ENCODE measurements around the gene WDR1.

The WDR1 gene

DNA sequence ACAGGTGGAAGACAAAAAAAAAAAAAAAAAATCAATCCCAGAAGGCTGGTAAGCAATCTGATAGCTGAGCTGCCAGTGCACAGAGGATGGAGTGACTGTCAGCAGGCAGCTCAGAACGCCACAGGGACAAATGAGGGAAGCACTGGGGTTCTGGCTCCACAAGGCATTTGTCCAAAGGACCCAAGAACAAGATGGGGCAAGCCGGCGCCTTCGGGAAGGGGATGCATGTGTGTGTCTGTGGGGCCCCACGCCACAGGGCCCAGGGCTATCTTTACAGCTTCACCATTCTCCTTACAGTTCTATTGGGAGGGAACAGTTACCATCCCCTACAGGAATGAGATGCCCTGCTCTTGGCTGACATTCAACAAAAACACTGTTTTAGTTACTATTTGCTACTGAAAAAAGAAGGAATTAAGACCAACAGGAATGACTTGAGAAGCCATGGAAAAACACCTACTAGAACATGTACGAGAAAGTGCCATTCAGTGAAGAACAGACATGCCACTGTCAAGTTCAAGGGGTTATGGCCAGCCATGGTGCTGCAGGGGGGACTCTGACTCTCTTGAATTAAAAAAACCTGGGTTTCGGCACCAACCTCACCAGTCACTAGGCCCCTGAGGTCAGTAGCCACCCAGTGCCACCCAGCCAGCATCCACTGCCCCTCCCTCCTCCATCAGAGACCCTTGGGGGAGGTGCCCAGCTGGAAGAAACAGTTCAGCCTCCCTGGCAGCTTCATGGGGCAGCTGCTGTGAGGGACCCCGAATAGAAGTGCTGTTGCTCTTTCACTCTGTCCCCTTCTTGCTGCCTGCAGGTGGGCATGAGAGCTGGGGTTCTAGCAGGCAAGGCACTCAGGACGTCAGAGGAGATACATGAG lies 18.5 kb downstream of the WDR1 start:
- DNase-seq (ENCODE audit: low read depth) = no peak

DNA sequence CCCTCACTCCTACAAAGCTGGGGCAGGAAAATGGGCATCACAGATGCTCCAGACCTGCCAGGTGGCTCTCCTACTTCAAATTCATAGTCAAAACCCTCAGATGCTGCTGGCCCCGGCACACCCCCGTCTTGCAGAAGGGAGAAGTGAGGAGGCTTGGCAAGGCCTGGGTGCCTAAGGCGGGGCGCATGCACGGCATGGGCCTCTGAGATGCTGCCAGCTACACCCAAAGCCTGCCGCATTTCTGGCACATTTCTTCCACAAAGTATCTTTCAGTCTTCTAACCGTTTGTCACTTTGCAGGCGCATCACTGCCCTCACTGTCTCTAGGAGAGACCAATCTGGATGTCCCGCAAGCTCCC lies 19.6 kb downstream of the WDR1 start:
- DNase-seq (ENCODE audit: low read depth) = no peak

DNA sequence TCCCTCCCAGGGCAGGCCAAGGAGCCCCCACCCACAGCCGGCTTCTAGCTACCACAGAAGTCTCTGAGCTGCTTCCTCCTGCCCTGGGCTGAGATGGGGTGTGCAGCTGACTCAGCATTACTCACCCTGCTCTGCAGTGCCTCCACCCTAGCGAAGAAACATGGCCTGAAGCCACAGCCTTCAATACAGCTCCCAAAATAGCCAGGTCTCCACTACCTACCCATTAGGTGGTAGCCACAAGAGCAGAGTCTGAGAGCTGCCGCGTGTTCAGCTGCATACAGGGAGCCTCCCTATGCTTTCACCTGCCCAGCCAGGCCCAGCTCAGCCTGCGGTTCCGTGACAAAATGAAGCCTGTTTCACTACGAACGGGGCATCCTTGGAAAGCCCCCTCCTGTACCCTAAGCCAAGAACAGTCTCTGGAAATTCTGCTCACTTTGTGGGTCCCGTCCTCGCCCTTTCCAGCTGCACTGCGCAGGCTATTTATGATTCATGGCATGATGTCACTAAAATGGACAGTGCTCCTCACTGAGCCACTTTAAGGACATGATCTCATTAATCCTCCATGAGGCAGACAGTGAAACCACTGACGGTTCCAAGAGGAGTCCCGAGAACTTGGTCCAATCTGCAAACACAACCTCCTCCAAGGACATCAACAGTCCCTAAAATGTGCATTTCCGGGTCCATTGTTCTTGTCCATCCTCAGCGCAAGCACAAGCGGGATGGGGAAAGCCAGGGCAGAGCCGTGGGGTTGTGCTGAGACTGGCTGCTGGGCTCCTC lies 20.2 kb downstream of the WDR1 start:
- DNase-seq (ENCODE audit: low read depth) = peak; percentile 82

DNA sequence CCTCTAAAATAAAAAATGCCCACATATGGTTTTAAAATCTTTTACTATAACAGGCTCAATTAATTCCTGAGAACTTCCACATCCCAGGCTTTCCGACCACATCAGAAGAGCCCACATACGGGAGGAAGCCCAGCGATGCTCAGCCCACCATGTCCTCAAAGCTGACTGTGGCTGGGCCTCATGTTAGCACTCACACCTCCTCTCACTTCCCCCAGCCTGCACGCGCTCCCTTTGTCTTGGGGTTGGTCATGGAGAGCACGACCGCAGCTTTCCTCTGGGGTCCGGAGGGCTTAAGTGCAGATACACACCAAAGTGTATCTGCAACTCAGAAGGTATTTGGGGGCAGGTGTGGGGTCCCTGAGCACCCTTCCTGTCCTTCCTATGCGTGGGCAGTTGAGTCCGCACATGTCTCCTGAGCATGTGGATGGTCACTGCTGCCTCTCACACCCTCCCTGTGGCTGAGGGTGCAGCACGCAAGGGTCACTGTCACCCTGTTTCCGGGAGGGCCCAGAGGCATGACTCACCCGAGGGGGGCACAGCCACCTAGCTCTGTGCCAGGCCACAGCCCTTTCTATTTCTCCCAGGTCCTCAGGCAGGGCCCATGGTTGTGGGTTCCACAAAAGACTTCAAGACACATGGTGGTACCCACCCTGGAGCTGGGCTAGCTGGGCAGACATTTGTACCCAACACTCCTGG lies 21.2 kb downstream of the WDR1 start:
- no peak for DNase-seq (ENCODE audit: low read depth)

DNA sequence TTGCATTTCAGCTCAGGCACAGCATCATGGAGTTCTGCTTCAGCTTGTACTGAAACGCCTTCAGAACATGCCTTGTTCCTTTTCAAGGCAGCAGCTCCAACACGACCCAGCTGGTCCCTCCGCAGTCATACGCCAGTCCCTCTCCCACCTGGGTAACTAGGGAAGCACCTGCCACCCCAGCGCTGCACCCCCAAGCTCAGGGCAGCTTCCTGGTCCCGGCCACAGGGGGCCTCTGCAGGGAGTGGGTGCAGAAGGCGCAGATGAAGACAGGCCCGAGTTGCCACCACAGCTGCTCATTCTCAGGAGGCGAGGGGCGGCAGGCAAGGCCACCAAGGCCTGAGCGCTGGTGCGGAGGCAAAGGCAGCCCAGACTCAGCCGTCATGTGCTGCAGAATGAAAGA lies 21.8 kb downstream of the WDR1 start:
- DNase-seq (ENCODE audit: low read depth) = no peak

DNA sequence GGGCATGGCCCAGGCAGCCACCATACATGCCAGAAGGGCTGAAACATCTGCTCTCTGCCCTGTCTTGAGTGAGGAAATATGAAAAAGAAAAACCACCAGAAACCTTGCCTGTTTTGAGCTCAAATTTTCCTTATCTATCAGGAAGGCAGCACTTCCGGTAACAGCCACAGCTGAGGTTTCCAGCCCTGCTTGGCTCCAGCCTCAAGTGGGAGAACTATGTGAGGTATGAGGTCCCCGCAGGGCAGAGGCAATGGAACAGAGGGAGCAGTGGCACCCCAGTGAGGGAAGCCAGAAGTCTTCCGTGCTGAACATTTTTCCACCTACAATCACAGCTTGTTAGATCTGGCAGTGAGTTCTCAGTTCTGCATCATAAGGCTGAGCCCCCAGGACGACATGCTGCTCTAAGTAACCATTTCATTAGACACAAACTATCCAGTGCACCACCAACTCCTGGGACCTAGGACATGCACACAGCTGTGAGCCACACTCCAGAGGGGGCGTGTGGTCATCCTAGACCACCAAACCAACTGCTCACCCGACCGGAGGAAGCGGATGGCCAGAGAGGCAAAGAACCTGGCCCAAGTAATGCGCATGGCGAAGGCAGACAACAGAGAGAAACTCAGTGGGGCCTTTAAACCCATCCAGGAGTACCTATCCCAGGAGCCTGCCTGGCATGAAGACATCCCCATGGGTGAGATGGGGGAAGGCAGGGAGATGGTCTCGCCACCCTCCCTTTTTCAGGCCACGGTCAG lies 22.6 kb downstream of the WDR1 start:
- DNase-seq (ENCODE audit: low read depth) = peak; percentile 92

DNA sequence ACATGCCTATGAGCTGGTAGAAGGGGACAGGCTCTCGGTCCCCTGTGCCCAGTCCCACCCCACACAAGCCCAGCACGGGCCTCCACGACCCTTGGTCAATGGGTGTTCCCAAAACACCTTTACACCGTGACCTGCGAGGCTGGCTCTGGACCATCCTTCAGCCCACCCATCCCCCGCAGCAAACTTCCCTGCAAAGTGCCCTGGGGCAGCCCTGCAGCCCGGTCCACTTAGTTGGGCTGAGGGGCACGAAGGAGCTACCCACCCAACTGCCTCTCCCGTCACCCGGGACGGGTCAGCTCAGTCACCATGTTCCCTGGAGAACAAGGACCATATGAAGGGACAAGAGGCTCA lies 23.4 kb downstream of the WDR1 start:
- DNase-seq (ENCODE audit: low read depth) = no peak

DNA sequence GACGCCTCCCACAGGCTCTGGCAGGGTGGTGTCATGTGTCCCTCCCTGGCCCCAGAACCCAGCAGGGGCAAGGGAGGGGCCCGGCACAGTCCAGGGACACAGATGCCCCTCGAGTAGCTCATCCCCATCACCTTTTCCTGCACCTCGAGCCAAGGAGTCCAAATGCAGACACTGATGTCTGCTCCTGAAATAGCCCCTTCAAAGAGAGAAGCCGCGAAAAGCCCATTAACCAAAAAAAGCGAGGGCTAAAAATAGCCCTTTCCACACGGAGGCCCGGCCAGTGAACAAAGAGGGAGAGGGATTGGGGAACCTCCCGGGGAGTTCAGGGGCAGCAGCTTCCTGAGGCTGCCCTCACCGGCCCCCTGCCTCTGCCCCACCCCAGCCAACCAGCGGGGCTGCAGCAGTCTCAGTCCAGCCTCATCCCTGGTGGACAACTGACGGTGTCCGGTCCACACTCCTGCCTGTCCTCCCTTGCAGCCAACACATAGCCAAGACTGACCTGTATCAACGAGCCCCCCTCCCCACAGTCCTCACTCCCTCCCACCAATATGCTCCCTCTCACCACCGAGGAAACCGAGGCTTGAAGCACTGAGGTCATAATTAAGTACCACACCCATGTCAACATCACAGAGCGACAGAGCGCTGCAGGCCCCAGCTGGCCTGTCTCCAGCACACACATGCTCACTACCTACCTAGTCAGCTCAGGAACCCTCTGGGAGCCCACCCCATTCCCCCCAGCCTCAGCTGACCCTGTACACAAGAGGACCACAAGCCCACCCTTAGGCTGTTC lies 23.9 kb downstream of the WDR1 start:
- DNase-seq (ENCODE audit: low read depth) = no peak

DNA sequence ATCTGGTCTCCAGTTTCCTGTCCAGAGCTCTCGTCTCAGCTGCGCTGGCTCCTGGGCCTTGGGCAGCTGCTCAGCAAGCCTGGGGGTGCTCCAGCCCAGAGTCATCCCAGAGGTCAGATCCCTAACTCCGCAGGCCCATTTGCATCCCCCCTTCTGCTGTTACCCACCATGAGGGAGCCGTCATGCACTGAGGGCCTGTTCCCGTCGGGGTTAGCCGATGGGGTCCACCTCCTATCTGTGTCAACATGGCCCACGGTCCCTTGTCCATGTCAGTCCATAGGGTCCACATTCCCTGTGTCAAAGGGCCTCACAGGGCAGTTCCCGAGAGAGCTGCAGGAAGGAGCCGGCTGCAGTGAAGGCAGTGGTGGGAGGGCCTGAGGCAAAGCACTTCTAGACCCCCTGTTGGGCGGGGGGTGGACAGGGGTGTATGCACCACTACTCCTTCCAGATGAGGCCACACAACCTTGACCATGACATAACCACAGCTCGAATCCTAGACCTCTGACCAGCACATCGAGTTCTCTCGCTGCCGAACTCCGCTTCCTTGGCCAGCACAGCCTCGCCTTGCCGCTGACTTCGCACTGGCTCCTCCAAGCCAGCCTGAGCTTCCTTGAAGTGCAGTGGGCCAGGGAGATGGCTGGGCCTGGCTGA lies 24.9 kb downstream of the WDR1 start:
- DNase-seq (ENCODE audit: low read depth) = no peak

DNA sequence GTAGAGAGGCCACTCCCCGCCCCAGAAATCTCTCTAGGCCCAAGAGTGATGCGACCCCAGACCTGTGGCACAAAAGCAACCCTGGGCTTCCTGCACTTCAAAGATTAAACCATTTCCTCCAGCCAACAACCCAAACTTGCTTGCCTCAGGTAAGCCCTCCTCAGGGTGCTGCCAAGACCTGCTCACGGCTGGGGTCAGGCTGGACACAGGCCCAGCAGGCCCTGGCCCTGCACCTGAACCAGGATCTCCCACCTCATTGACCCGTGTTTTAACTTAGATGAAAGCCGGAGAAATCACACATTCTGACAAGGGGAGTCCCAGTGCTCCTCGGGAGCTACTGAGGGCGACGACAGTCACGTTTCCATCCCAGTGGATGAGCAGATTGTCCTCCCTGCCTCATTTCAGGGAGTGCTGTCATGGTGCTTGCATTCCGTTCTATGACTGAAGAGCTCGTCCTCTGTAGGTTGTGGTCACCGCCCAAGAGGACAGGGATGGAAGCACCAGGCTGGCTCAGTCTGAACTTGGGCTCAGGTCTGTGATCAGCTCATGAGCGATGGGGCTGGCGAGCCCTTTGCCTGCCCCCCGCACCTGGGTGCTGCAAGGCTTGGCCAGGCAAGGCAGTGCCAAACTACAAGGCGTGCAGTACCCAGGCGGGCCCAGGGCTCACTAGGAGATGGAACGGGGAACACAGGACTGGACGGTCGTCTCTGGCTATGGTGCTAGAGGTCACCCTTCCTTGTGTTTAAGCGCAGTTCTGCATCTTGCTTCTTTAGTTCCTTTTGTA lies 25.9 kb downstream of the WDR1 start:
- DNase-seq (ENCODE audit: low read depth) = no peak

DNA sequence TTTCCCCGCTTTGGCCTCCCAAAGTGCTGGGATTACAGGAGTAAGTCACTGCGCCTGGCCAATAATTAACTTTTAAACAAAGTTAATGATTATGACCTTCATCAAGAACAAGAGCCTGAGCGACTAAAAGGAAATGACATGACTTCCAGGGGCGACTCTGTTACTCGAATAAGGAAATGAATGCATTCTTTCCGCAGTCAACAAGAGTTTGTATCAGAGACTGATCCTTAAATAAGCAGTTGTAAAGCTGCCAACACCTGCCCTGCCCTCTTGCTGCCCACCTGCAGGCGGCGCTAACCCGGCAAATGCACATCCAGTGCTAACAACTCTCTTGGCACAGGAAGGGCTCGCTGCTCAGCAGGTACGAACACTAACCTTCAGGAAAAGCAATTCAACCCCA lies 27.3 kb downstream of the WDR1 start:
- no peak for DNase-seq (ENCODE audit: low read depth)

DNA sequence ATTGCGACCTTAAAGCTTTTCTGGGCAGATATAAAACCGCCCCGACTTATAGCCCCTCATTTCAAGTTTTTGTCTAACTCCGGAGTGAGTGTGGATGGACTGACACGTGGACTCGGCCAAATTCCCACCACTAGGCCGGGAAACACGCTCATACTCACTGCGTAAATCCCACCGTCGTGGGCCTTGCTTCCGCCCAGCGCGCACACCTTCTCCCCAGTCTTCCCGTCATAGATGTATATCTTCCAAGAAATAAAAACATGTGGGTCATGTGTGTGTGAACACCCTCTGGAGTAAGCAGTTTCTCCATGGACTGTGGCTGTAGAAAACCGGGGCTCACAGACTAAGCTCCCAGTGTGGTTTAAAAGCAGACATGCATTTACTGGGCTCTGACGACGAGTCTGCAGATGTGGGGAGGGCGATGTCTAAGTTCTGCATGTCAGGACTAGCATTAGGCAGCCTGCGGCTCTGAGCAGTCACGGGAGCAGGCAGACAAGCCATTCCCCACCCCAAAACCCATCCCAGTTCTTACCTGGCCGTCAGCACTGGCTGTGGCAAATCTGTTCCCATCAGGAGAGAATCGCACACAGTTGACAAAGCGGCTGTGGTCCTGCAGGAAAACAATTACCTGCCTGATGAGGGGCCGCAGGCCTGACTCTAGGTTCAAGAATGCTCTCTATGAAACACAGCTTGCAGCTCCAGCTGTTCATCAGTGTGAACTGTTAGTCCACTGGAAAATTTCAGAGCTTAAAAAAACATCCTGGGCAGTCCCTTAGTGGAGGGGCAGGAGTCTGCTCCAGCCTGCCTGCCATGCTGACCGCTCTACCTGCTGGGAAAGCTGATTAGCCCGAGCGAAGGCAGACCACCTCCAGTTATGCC lies 28.2 kb downstream of the WDR1 start:
- DNase-seq (ENCODE audit: low read depth) = no peak

DNA sequence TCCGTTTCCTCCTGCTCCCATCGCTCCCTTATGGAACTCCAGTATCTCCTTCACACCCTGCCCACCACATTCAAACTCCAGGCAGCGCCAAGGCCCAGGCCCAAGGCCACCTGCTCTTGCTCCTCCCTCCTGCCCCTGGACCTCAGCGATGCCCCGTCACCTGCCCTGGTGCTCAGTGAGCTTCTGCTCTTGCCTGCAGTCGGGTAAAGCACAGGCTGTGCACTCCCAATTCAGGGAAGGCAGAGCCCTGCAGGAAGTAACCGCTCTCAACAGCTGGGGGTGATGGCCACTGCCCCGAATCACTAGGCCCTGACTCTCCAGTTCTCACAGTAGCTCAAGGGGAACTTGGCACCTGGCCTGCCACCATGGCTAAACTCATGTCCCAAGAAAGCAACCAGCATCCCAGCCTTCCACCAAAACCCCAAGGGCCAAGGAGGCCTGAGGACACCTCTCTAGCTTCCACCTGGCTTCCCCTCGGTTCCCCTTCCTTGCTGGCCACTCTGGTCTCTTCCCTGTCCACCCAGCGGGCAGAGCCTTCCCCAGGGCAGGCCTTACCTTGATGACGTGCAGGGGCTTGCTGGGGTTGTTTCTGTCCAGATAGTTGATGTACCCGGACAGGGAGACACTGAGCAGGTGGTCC lies 29.3 kb downstream of the WDR1 start:
- DNase-seq (ENCODE audit: low read depth) = no peak

DNA sequence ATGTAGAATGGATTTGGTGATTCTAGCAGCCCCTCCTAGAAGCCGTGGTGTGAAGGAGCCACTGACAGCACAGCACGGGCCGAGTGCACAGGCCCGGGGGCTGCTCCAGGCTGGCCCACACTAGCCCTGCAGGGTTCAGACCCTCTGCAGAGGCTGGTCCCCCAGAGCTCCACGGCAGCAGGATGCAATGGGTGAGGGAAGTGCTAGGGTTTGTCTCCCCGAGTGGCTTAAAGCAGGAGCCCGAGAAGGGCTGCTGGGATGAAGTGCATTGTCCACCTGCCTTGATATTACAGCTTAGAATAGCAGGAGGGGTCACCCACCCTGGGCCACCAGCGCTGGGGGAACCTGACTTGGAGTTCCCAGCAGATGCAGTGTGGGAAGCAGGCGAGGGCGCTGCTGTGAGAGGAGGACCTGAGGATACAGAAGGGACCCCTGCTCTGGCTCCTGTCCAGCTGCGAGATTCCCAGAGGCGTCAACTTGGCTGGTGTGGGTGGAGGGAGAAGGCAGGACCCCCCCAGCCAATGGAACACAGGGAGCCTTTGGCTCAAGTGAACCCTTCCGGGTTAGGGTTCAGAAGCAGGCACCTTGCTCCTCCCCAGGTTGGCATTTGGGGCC lies 30.0 kb downstream of the WDR1 start:
- DNase-seq (ENCODE audit: low read depth) = no peak

DNA sequence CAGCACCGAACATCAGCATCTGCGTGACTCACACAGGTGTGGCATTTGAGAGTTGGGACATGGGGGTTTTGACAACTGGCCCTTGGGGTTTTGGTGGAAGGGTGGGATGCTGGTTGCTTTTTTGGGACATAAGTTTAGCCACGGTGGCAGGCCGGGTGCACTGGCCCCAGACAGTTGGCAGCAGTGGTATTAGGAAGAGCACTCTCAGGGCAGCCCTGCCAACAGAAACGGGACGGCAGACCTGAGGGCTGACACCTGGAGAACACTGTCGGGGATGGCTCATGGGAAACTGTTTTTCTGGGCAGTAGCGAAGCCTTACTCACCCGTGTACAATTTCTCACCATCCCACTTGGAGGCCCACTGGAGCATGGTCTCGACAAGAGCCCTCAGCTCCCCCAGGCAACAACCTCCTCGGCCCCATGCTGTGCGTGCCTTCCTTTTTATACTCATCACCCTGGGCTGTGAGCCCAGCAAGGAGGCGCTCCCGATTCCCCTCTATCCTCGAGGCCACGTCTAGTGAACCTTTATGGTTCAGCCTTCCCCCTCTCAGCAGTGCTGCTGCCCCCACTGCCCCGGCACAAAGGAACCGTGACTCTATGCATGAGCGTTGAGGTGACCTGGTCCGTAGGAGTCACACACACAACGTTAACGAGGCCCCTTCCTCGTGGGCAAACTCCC lies 30.6 kb downstream of the WDR1 start:
- no peak for DNase-seq (ENCODE audit: low read depth)

DNA sequence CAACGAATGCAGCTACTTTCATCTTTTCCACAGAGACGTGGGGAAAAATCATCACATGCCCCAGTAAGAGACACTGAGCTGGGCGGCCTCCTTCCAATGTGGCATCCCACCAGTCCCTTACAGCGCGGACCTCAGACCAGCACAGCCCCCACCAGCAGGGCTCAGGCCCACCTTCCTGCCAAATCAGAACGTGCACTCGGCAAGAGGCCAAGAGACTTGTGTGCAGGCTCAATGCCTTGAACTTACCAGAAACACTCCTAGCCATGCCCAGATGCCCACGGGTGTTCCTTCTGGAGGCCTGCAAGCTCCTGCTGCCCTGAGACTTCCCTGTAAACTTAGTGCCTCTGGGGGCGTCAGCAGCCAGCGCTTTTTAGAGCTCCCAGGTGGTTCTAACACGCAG lies 31.2 kb downstream of the WDR1 start:
- no peak for DNase-seq (ENCODE audit: low read depth)

DNA sequence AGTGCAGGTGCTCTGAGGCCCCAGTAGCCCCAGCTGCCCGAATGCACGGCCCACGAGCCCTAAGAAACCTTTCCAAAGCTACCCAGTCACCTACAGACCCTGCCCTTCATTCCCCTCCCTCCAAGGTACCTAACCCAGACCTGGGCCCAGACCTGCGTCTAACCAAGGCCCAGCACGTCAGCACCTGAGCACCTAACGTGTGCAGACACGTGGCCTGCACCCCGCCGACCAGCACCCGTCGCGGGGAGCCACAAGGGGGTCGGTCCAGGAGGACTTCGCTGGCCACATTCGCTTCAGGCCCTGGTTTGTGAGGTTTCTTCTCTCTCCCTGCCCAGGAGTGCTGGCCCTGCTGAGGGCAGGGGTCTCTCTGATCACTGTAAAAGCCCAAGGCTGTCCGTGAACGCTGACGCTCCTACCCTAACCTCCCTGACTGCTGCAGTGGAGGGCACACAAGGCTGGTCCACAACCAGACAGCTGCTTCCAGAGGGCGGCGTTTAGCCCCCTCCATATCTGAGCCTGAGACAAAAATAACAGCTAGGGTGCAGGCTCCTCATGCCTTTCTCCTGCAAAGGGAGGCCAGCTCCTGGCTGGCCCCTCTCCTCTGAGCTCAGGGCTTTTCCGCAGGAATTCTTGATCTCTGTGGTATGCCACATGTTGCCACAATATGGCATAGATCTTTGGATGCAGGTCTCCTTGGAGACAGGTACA lies 31.8 kb downstream of the WDR1 start:
- no peak for DNase-seq (ENCODE audit: low read depth)

Data from non-pigmented ciliary epithelial cell (primary cell).